ENCODE data around the gene TENT4A.

GRCh38 chr5:6673031-6673430, 40.2 kb upstream of the TENT4A start:
- TF ChIP-seq POLR2A (IDR thresholded peaks at IDR 0.05), result no peak
- no peak for TF ChIP-seq CTCF (IDR thresholded peaks at IDR 0.05)
